GM12892 (cell line): ENCODE results near the gene PHYKPL.
"Not testable (repeated sequence)": the region's sequence is repeated elsewhere in the genome, so short reads cannot be mapped to it uniquely, and the experiment has no call there.

Experiments used
- DNase-seq: peaks from one replicate; pipeline ENCODE4 v3.0.0; 2011; ENCODE audit not compliant: insufficient read length
- FAIRE-seq: peaks from 2 replicates; lab custom pipeline; 2011; peaks lifted over from hg19 to GRCh38; lab: Jason Lieb, UNC
- POLR2A ChIP-seq: IDR thresholded peaks from 2 replicates; pipeline ENCODE4 v1.6.1; 2011; ENCODE audit warnings: low read depth, low read length, control low read depth
- POLR2AphosphoS5 ChIP-seq: IDR thresholded peaks from 2 replicates; pipeline ENCODE4 v1.6.1; 2011; ENCODE audit warnings: low read depth, low read length, control low read depth
- TAF1 ChIP-seq: IDR thresholded peaks from 2 replicates; pipeline ENCODE4 v1.6.1; 2011; ENCODE audit warnings: low read depth, mild to moderate bottlenecking, control low read depth, low read length, borderline replicate concordance

Gene PHYKPL

GRCh38 chr5:178259623-178260536 lies 27.3 kb upstream of the PHYKPL start:
- TF ChIP-seq POLR2A (no peak), TAF1 (no peak), POLR2AphosphoS5 (no peak)
- no peak for DNase-seq
- no peak for FAIRE-seq

GRCh38 chr5:178257650-178258049 lies 25.0 kb upstream of the PHYKPL start:
- FAIRE-seq = no peak
- DNase-seq = no peak

GRCh38 chr5:178256746-178257145 lies 24.1 kb upstream of the PHYKPL start:
- DNase-seq (no peak), FAIRE-seq (no peak)
- TF ChIP-seq TAF1 = no peak
- TF ChIP-seq POLR2AphosphoS5 = no peak

More at GRCh38 chr5:178257650-178258049, 25.0 kb upstream of the PHYKPL start:
- TF ChIP-seq TAF1 (no peak), POLR2AphosphoS5 (no peak), POLR2A (no peak)

GRCh38 chr5:178253632-178254031 lies 21.0 kb upstream of the PHYKPL start:
- DNase-seq, FAIRE-seq: not testable (repeated sequence)

- no peak for DNase-seq
- no peak for FAIRE-seq
- TF ChIP-seq TAF1 (no peak), POLR2A (no peak), POLR2AphosphoS5 (no peak)
These were observed 19.7 kb upstream of the PHYKPL start for GRCh38 chr5:178252258-178252657.

GRCh38 chr5:178250263-178250662 lies 17.7 kb upstream of the PHYKPL start:
- TF ChIP-seq POLR2A (no peak), TAF1 (no peak), POLR2AphosphoS5 (no peak)
- no peak for FAIRE-seq
- DNase-seq = no peak

- no peak for FAIRE-seq
- DNase-seq = no peak
- TF ChIP-seq POLR2AphosphoS5 = no peak
- TF ChIP-seq TAF1 = no peak
- no peak for TF ChIP-seq POLR2A
These were observed 16.8 kb upstream of the PHYKPL start for GRCh38 chr5:178249191-178249989.

- no peak for FAIRE-seq
- no peak for TF ChIP-seq POLR2AphosphoS5
- TF ChIP-seq TAF1 = no peak
- TF ChIP-seq POLR2A = no peak
- no peak for DNase-seq
These were observed 16.1 kb upstream of the PHYKPL start for GRCh38 chr5:178248750-178249149.

- no peak for DNase-seq
- no peak for FAIRE-seq
- TF ChIP-seq TAF1 = no peak
- TF ChIP-seq POLR2AphosphoS5 = no peak
- TF ChIP-seq POLR2A = no peak
These were observed 15.2 kb upstream of the PHYKPL start for GRCh38 chr5:178247481-178248456.

- FAIRE-seq = no peak
- TF ChIP-seq TAF1 = no peak
- no peak for TF ChIP-seq POLR2A
- no peak for TF ChIP-seq POLR2AphosphoS5
- DNase-seq = no peak
These were observed 14.2 kb upstream of the PHYKPL start for GRCh38 chr5:178246624-178247279.

GRCh38 chr5:178245389-178245788 lies 12.8 kb upstream of the PHYKPL start:
- TF ChIP-seq POLR2A = no peak
- TF ChIP-seq TAF1 = no peak
- no peak for TF ChIP-seq POLR2AphosphoS5
- DNase-seq = no peak
- FAIRE-seq = no peak
